Measurements from ENCODE around the gene CDH5. TPM values are rescaled to one million over a fixed set of nuclear protein-coding genes. Genes with fewer than 3 reads are reported as not detected.

Gene CDH5
- total and polyA plus RNA-seq, 2 donors (not counting 3 experiments of a cell fraction or from before 2014, with no cell fraction given), result 765 to 815 TPM

DNA sequence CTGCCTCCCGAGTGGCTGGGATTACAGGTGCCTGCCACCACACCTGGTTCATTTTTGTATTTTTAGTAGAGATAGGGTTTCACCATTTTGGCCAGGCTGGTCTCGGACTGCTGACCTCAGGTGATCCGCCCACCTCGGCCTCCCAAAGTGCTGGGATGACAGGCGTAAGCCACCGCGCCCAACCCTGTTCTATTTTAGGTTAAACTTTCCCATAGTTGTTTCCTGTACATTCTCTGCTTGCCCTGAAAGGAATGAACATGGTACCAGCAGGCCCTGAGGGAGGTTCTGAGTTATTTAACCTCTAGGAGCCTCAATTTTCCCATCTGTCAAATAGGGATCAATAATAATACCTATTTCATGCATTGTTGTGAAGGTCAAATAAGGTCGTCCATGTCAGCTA is 11.0 kb upstream of the CDH5 start:
- DNase-seq (ENCODE audit: low read depth, low spot score) (no peak), FAIRE-seq (no peak)
- Histone ChIP-seq H4K20me1 (replicated peaks; ENCODE audit: control insufficient read depth, extremely low read depth, insufficient read depth, low read length) (no peaks in the 10 kb centered on the region), H3K4me1 (ENCODE audit: control insufficient read depth, extremely low read depth, insufficient read depth, low read length) (peaks cover 36% of the 10 kb centered on the region), H3K79me2 (ENCODE audit: control insufficient read depth, insufficient read depth, low read length) (peaks cover 3% of the 10 kb centered on the region), H3K4me3 (replicated peaks in 1 of 3; ENCODE audit: insufficient read depth in 1 of 3, low read depth in 1 of 3, low read length in 3 of 3) (no peak overlapping the region), H3K27ac (ENCODE audit: insufficient read depth, low read depth, low read length) (no peak overlapping the region), H3K4me2 (ENCODE audit: insufficient read depth, low read length) (no peak overlapping the region), H2AFZ (ENCODE audit: low read depth, low read length) (no peak overlapping the region), H3K9me3 (replicated peaks; ENCODE audit: control insufficient read depth, insufficient read depth, low read length) (no peaks in the 10 kb centered on the region), H3K9me1 (replicated peaks; ENCODE audit: control insufficient read depth, extremely low read depth, insufficient read depth, low read length) (no peaks in the 10 kb centered on the region), H3K9ac (replicated peaks; ENCODE audit: extremely low read depth, insufficient read depth, low read length) (no peak overlapping the region), H3K36me3 (ENCODE audit: control insufficient read depth in 2 of 2, extremely low read depth in 1 of 2, insufficient read depth in 2 of 2, low read length in 2 of 2) (no peaks in the 10 kb centered on the region), H3K27me3 (ENCODE audit: control insufficient read depth in 2 of 2, insufficient read depth in 2 of 2, low read length in 2 of 2) (no peaks in the 10 kb centered on the region)
- dilution Hi-C loops (cut with MboI; ENCODE audit: extremely low pct_ligation_motif_present, low sequenced_read_pairs), result no loop called here
- ChIA-PET POLR2A (interaction anchor here (1.2 kb wide), 1 partner anchor 11 kb away, joined by 3 read pairs; the partner anchor contains the start of gene CDH5), CTCF (interaction anchor here (4.3 to 6.5 kb wide), 4 partner anchors 11 to 51 kb away, joined by 28 to 126 read pairs (median 47); partner anchors contain the start of gene CDH5)
- intact Hi-C loops (cut with micrococcal nuclease), result loop anchor here (5.0 kb wide), 1 partner anchor 127 kb away; no protein-coding TSS in a partner anchor
- no TSS peak for BruUV-seq (replicated peaks)
- TF ChIP-seq POLR2AphosphoS5 (IDR thresholded peaks at IDR 0.05; ENCODE audit: insufficient read depth, low read depth, low read length) (no peak), MYC (IDR thresholded peaks at IDR 0.05; ENCODE audit: low read depth, low read length) (no peak), FOS (IDR thresholded peaks at IDR 0.05; ENCODE audit: borderline replicate concordance, insufficient read depth, low read length) (no peak), POLR2A (IDR thresholded peaks at IDR 0.05; ENCODE audit: low read depth, low read length) (no peak), EZH2 (IDR thresholded peaks at IDR 0.05; ENCODE audit: borderline replicate concordance, low read depth, low read length, severe bottlenecking) (no peak), GATA2 (IDR thresholded peaks at IDR 0.05; ENCODE audit: insufficient read depth, insufficient read length, low read depth, low read length) (no peak), JUN (IDR thresholded peaks at IDR 0.05; ENCODE audit: borderline replicate concordance, insufficient read depth, insufficient read length, low read depth) (no peak)
- TF ChIP-seq, protein P1, sequence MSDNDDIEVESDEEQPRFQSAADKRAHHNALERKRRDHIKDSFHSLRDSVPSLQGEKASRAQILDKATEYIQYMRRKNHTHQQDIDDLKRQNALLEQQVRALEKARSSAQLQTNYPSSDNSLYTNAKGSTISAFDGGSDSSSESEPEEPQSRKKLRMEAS (IDR thresholded peaks at IDR 0.05; ENCODE audit: insufficient read depth, insufficient read length), result no peak
- TF ChIP-seq, protein P2, sequence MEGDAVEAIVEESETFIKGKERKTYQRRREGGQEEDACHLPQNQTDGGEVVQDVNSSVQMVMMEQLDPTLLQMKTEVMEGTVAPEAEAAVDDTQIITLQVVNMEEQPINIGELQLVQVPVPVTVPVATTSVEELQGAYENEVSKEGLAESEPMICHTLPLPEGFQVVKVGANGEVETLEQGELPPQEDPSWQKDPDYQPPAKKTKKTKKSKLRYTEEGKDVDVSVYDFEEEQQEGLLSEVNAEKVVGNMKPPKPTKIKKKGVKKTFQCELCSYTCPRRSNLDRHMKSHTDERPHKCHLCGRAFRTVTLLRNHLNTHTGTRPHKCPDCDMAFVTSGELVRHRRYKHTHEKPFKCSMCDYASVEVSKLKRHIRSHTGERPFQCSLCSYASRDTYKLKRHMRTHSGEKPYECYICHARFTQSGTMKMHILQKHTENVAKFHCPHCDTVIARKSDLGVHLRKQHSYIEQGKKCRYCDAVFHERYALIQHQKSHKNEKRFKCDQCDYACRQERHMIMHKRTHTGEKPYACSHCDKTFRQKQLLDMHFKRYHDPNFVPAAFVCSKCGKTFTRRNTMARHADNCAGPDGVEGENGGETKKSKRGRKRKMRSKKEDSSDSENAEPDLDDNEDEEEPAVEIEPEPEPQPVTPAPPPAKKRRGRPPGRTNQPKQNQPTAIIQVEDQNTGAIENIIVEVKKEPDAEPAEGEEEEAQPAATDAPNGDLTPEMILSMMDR (IDR thresholded peaks at IDR 0.05; ENCODE audit: extremely low read depth in 1 of 2, insufficient read depth in 1 of 2, low read depth in 1 of 2, low read length in 2 of 2), result no peak

Data from endothelial cell of umbilical vein (primary cell).